GM19238 (cell line): ENCODE results near the gene TCHHL1.
A peak's percentile ranks its signal among the peaks of the same experiment; 100 is the strongest.
"Not testable (repeated sequence)": the region's sequence is repeated elsewhere in the genome, so short reads cannot be mapped to it uniquely, and the experiment has no call there.

Experiments used
- DNase-seq: peaks from one replicate; pipeline ENCODE4 v3.0.0; 2011; ENCODE audit warnings: low spot score; ENCODE audit not compliant: insufficient read length

TCHHL1 gene

GRCh38 chr1:152086760-152087159, 2.1 kb downstream of the TCHHL1 start:
- no peak for DNase-seq

- DNase-seq: no peak
These were observed 4.0 kb downstream of the TCHHL1 start for GRCh38 chr1:152084853-152085252.

- not testable (repeated sequence) for DNase-seq
These were observed 7.8 kb downstream of the TCHHL1 start for GRCh38 chr1:152081026-152081425.

GRCh38 chr1:152080494-152080893, 8.4 kb downstream of the TCHHL1 start:
- not testable (repeated sequence) for DNase-seq

GRCh38 chr1:152078831-152079441, 9.9 kb downstream of the TCHHL1 start:
- DNase-seq: no peak

- no peak for DNase-seq
These were observed 16.6 kb downstream of the TCHHL1 start for GRCh38 chr1:152072311-152072710.

- no peak for DNase-seq
These were observed 17.7 kb downstream of the TCHHL1 start for GRCh38 chr1:152071123-152071522.

GRCh38 chr1:152067929-152068328, 20.9 kb downstream of the TCHHL1 start:
- no peak for DNase-seq

- no peak for DNase-seq
These were observed 21.7 kb downstream of the TCHHL1 start for GRCh38 chr1:152067150-152067549.

- DNase-seq: no peak
These were observed 26.9 kb downstream of the TCHHL1 start for GRCh38 chr1:152061952-152062351.

GRCh38 chr1:152053375-152053774, 35.5 kb downstream of the TCHHL1 start:
- DNase-seq: no peak

- peak; percentile 45 for DNase-seq
These were observed 36.3 kb downstream of the TCHHL1 start for GRCh38 chr1:152052606-152053005.

- DNase-seq: no peak
These were observed 37.8 kb downstream of the TCHHL1 start for GRCh38 chr1:152050886-152051675.

- DNase-seq: no peak
These were observed 39.4 kb downstream of the TCHHL1 start for GRCh38 chr1:152049291-152050083.

GRCh38 chr1:152048416-152049009, 40.4 kb downstream of the TCHHL1 start:
- DNase-seq: no peak

- DNase-seq: peak; percentile 63
These were observed 41.0 kb downstream of the TCHHL1 start for GRCh38 chr1:152047730-152048415.

- DNase-seq: no peak
These were observed 41.5 kb downstream of the TCHHL1 start for GRCh38 chr1:152047413-152047729.

GRCh38 chr1:152044386-152044785, 44.5 kb downstream of the TCHHL1 start:
- DNase-seq: no peak

GRCh38 chr1:152043870-152044269, 45.0 kb downstream of the TCHHL1 start:
- no peak for DNase-seq

- DNase-seq: no peak
These were observed 46.8 kb downstream of the TCHHL1 start for GRCh38 chr1:152042030-152042429.

- no peak for DNase-seq
These were observed 49.0 kb downstream of the TCHHL1 start for GRCh38 chr1:152039886-152040285.
